NCI-H2171 treated with DMSO at 0.1 percent for 48 hours (cell line): ENCODE results near the gene USP10.

Source experiments
- DNase-seq: peaks from one replicate; lab custom pipeline; 2025; lab: John Stamatoyannopoulos, UW

USP10 gene

DNA sequence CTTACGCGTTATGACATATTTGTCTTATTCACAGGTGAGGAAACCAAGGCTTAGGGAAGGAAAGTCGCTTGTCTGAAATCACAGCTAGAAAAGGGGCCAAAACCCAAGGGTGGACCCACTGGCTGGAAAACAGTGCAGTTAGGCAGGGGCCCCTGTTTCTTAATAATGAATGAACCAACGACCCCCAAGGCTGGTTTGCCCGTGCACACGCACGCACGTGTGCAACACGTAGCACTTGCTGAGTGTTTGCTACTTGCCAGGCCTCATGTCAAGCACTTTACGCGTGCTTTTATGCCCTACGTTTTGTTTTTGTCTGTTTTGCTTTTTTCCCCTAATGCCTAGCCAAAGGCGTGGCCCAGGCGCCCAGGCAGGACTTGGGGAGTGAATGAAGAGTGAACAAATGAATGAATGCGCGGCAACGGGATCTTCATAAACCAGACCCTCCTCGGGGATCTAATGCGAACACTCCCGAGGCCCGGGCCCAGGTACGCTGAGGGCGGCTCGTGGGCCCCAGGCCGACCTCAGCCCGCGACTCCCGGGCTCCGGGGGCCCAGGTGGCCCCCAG is 571 bp upstream of the USP10 start:
- no peak for DNase-seq

DNA sequence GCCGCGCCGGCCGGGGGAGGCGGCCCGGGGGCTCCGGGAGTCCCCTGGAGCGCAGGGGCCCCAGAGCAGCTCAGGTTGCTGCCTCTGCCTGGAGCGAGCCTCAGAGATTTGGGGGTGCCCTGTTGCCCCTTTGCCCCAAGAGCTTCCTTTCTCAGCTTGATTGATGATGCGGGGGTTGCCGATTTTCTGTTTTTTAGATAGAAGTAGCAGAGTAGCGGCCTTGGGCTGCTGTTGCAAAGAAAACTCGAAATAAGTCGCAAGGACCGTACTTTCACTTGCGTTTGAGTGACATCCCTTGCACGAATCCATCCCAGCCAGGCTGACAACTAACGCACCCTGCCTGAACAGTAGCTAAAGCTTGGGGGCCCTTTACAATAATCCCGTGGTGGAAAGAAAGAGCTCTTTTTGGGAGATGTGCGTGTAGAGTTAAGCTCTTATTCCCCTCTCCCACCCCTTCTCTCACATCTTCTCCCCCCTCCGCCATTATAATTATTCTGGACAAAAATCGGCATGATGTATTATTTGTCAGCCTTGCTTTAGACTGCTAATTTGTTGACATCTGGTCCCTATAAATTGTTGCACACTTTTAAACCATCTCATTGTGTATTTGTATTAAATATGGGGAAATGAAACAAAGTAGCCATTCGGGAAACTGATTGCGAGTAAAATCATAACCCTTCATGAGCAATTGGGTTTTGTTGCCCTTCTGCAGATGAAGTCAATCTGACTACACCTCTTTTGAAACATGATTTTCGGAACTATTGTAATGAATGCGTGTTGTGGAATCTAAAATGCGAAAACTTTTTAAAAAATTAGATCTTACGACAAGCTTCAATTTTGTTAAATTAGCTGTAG is 873 bp downstream of the USP10 start:
- peak; percentile 15 for DNase-seq

DNA sequence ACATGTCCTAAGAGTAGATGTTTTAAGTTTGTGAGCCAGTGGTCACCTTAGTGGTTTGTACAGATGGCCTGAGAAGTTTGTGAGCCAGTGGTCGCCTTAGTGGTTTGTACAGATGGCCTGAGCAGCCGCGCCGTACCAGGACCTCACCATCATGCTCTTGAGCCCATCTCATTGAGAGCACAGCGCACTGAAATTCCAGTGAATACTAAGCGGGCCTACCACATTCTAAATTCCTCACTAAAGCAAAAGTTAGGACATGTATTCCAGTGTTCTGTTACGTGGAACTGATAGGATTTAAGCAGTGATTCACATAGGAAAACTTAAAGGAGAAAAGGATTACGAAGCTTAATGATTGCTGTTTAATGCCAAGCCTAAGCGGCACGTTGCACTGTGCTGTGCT is 3.9 kb downstream of the USP10 start:
- no peak for DNase-seq

DNA sequence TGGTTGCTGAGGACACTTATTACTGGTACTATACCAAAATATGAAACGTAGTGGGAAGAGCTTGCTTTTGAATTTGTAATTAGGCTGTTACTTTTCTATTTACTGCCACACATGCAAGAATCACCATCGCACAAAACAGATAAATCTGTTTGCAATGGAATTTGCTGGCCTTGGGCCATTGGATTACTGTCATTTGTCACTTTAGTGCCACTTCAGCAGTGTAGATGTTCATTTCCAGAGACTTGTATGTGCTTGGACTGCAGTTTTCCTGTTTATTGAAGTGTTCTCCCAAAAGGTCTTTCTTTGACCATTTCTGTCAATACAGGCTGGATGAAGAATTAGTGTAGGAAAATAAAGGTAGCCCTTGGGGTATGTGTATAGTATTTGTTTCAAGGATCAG is 4.5 kb downstream of the USP10 start:
- no peak for DNase-seq

DNA sequence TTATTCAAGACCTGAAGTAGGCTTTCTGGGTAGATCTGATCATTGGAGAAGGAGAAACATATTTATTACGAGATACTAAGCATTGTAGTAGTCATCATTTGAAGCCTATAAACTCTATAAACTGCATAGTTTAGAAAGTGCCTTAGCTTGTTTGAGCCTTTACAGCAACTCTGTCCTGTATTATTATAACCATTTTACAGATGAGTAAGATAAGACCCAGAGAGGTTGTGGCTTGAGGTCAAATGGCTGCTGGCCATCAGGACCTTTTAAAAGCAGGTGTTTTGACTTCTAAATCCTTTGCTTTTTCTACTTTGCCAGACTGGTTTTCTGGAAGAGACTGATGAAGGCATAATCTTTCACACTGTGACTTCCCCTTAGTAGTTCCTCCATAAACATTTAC is 7.1 kb downstream of the USP10 start:
- DNase-seq: no peak

DNA sequence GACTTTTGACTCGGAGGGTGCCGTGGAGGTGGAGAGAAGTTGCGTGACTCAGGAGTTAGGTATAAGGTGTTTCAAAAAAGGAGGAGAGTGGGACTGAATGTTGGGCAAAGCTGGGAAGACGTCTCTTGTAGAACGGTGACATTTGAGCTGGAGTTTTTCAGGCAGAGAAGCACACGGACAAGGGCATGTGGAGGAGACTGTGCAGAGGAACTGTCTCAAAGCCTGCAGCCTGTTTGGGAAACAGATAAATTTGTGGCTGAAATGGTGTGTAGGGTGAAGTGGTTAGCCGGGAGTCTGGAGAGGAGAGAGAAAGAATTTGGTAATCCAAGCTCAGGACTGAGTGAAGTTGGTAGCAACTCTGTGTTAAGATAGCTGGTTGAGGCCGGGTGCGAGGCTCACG is 9.8 kb downstream of the USP10 start:
- DNase-seq: no peak

DNA sequence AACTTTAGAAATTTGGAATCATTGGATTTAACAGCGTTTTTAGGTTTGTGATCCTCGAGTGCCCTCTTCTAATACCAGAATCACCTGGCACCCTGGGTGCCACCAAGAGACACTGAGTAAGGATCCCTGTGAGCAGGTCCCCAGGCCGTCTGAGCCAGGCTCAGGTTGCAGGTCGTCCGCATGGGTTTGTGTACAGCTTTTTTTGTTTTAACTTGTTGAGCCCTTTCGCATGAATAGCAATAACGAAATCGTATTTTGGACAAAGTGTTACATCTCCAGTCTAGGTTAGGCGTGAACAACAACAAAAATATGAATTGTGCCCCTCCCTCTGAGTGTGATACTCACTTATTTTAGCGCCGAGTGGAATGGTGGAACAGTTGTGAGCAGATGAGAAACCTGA is 10.9 kb downstream of the USP10 start:
- DNase-seq: no peak

DNA sequence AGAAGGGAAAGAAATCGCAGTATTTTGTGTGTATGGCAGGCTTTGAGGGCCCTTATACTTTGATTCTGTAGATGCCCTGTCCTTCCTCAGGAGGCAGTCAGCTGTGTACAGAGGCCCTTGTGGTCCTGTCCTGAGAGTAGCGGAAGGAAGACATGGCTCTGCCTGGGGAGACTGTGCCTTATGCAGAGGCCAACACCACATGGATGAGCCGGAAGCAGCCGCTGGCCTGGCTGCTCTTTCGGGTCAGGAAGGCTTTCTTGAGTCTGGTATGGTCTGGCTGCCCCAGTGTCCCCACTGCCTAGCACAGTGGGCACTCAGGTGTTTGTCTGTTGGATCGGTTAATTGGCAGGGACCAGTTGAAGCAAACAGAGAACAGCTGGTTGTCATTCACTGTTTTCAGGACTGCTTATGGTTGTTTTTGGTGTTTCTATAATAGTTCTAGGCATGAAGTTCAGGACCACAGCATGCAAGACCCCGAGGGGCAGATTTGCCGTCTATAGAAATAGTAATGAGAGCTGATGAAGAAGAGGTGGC is 12.4 kb downstream of the USP10 start:
- no peak for DNase-seq

DNA sequence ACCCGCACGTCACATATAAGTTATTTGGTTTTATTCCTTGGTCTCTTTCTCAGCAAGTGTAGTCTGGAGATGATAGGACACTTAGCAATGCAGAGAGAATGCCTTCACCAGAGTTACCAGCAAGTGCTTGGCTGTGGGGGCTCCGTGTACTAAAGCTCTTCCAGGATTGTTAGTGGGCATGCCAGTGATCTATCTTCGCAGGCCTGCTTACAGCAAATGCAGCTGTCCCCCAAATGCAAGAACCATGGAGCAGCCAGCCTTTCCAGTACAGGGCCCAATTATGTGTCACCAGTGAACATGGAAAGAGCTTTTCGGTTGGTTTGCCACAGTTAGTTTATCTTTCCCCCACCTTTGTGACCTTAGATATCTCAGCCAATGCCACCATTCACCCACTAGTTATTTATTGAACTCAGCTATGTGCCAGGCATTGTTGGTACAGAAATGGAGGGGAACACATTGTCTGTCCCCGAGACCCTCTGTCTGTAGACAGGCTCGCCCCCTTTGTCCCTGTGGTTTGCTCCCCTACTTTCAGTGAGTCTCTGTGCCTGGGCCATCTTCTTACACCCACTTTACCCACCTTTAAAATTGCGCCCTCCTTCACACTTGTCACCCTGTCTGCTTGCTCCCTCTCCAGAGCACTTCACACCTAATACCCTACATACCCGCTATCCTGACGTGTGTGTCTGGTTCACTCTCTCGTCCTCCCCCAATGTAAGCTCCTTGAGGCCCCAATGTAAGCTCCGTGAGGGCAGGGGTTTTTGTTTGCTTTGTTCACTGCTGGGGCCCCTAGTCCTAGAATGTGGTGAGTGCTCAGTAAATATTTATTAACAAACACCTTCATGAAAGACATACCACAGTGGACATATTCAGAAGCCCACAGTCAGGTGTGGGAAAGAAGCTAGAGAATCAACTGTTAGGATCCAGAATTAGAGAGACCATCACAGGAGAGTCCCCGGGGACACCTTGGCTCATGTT is 13.3 kb downstream of the USP10 start:
- DNase-seq: no peak

DNA sequence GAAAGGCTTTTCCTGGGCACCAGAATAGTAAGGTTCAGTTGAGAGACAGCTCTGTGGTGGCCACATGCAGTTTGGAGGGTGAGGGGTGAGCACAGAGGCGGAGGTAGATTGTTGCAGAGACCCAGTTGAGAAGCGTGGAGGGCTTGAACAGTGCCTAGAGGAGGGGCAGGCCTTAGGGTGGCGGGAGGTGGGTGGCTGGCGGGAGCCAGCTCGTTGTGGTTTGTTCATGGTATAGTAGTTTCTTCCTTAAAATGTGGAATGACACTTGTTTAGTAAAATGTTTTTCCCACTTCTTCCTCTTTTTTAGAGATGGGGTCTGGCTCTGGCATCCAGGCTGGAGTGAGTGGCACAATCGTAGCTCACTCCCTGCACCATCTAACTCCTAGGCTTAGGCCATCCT is 14.2 kb downstream of the USP10 start:
- DNase-seq: no peak

DNA sequence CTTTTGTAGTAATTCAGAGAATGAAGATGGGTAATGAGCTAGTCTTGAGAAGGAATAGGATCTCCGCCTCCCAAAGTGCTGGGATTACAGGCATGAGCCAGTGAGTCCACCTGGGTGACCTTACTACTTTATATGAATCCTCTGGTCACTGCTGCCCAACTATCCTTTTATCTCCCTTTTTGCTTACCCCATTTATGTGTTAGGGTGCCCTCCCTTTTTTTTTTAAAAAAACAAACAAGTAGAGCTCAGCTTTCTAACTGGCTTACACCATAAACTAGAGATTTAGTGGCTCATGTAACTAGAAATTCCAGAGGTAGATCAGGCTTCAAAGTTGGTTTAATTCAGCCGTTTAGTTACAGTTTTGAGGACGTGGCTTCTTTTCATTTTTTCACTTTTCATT is 15.6 kb downstream of the USP10 start:
- DNase-seq: no peak

DNA sequence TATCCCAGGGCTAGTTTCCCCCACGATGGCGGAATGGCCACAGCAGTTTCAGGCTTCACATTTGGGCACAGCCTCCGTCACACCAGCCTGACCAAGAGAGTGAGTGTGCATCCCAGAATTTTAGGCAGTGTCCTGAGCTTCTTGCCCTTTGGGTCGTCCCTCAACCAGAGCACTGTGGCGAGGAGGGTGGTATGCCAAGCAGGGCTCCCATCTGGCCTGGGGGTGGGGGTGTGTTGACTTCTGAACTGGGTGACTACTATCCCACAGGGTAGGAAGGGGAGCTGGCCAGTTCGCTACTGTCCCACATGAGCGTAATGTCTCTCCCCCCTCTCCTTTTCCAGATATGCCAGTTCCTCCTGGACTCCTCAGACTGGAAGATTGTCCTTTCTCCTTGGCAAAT is 16.1 kb downstream of the USP10 start:
- no peak for DNase-seq

DNA sequence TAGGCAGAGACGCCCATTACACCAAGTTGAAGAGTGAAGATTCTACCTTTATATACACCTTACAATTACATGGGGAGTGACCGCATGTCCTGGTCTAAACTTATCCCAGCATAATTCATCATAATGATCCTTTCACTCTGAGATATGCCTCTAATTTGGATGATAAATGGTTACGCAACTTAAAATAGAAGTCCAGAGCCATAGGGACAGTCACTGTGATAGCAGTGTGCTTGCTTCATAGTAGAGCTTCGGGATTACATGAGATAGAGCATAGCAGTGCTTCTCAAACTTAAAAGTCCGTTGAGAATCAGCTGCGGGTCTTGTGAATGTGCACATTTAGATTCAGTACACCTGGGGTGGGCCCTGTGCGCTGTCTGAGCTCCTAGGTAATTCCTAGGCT is 16.9 kb downstream of the USP10 start:
- DNase-seq: no peak

DNA sequence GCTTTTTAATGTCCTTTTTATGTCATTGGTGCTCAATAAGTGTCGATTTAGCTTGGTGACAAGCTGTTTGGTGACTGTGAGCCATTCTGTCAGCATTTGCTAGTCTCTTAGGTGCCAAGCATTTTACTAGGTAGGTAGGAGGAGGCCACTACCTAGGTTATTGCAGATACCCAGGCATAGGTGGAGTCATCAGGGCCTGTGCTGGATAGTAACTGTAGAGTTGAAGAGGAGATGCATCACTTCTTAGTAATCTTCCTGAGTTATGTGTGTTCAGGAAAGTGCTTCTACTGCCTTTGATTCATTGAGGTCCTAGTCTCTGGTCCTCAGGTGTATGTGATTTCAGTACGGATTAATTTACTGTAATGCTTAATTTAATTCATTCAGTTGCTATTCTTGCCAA is 17.7 kb downstream of the USP10 start:
- no peak for DNase-seq

DNA sequence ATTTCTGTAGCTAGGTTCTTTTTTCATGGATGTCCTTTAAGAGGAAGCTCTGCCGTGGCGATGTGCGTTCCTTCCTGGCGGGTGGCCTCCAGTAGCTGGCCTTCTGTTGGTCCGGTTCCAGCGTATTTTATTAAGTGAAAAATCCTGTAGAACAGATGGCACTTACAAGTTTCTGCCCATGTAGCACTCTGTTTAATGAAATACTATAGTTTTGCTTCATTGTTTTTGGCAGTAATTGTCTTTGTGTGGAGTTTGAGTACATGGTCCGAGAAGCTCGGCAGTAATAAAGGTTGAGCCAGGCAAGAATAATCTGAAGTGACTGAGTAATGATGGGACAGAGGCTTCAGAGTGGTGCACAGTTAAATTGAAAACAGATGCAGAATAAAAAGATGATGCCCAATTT is 20.4 kb downstream of the USP10 start:
- DNase-seq: peak; percentile 52

DNA sequence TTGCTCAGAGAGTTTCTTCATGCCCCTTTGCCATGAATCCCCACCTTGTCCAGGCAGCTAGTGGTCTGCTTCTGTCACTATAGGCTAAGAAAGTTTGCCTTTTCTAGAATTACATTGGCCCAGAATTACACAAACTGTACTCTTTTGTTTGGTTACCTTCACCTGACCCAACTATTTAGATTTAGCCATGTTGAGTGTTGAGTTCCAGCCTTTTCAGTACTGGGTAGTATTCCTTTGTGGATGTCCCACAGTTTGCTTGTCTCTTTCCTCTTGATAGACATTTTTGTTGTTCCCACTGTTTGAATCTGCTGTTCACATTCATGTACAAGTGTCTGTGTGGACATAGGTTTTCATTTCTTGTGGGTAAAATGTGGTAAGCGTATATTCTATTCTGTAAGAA is 22.3 kb downstream of the USP10 start:
- no peak for DNase-seq

DNA sequence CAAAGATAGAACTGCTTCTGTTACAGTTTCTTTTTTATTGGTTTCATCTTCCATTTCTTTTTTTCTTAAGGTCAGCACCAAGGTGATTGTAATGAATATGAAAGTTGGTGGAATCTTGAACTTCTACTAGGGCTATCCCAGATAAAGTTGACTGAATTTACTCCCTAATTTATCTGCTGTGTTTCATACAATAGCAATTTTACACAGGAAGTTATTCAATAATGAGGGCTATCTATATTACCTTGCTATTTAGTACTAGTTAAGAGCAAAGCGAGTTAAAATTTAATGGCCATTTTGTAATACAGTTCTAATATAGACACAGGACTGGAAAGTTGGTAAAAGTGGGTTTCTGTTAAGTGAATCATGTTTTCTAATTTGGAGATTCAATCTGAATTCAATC is 24.1 kb downstream of the USP10 start:
- no peak for DNase-seq

DNA sequence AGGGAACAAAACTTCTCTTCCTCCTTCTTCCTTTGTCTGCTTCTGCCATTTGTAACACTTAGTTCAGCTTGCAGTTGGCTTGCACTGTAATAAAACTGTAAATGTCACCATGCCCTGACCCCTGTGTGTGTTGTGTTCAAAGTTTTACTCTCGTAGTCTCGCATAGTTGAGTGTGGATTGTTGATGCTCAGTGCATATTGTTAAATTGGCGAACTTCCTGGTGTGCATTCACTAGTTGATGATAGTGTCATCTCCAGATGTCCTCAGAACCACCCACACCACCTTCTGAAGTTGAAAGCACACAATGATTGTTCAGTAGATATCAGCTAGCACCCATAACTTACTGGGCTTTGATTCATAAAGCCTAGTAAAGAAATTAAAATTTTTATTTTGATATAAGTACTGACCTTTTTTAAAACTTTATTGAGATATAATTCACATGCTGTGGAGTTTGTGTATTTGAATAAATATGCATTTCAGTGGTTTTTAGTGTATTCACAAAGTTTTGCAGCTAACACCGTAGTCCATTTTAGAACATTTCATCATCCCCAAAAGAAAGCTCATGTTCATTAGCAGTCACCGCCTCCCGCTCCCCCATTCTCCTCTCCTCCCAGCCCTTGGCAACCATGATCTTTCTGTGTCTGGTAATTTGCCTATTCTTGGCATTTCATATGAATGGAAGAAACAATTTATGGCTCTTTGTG is 25.0 kb downstream of the USP10 start:
- DNase-seq: no peak

DNA sequence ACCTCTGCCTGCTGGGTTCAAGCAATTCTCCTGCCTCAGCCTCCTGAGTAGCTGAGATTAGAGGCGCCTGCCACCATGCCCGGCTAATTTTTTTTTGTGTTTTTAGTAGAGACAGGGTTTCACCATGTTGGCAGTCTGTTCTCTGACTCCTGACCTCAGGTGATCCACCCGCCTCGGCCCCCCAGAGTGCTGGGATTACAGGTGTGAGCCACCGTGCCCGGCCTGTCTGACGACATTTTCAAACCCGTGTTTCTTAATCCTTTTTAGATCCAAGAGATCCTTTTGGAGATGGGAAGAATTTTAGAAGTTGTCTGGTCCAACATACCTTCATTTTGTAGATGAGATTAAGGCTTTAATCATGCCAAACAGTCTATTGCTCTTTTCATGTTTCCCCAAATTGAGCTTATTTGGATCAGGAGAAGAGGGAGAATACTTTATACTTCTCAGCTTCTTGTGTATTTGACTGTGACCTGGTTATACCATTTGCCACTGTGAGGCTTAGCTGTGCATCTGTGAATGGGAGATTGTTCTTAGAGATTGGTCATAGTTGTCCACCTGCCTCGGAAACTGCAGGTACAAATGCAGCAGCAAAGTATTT is 25.8 kb downstream of the USP10 start:
- DNase-seq: no peak

DNA sequence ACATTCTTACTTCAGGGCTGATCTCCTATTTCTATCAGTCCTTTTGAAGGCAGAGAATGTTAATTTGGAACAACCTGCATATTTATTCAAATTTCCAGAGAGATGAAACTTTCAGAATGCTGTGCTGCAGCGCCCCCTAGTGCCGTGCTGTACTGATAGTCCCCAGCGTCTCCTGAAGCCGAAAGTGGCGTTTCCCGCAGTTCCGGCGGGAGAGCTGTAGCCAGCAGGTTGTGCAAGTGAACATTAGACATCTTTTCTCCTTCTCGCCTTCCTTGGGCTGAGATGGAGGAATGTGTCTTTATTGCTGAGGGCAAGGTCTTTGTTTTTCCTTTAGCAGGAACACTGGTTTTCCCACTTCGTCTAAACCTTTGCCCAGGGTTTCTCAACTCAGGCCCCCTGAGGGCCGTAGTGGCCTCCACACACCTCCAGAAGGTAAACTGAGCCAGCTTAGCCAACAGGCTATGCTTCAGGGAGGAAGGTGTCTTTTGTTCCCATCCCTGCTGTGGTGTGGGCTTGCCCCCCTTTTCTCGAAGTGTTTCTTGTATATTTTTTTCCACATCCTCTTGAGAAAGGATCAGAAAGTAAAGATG is 26.4 kb downstream of the USP10 start:
- peak; percentile 66 for DNase-seq
